ENCODE data around the gene CUX1. TPM values are rescaled to one million over a fixed set of nuclear protein-coding genes. Genes with fewer than 3 reads are reported as not detected.

Gene CUX1
- total and polyA plus RNA-seq, 2 of the 13 experiments (the other 11 are each of a cell fraction or from before 2014, with no cell fraction given), result 13.7 to 14.9 TPM

- TF ChIP-seq CREBL2 (CRISPR knock-in tag; IDR thresholded peaks at IDR 0.05; ENCODE audit: borderline replicate concordance) (no peak), SNAPC4 (CRISPR knock-in tag; IDR thresholded peaks at IDR 0.05) (no peak), SRF (IDR thresholded peaks at IDR 0.05; ENCODE audit: low read depth, low read length) (no peak), ZBTB7B (CRISPR knock-in tag; IDR thresholded peaks at IDR 0.05) (no peak; the same call in 1 of the 2 replicates), ZNF160 (CRISPR knock-in tag; IDR thresholded peaks at IDR 0.05) (no peak), IKZF5 (CRISPR knock-in tag; IDR thresholded peaks at IDR 0.05) (no peak; the same call in 1 of the 2 replicates), FLYWCH1 (CRISPR knock-in tag; IDR thresholded peaks at IDR 0.05) (no peak), ZNF468 (CRISPR knock-in tag; IDR thresholded peaks at IDR 0.05) (no peak), ZNF24 (IDR thresholded peaks at IDR 0.05) (no peak), HIVEP1 (CRISPR knock-in tag; IDR thresholded peaks at IDR 0.05) (no peak), RARA (CRISPR knock-in tag; IDR thresholded peaks at IDR 0.05) (peak; percentile 52; the same call in 1 of the 2 replicates), NBN (conservative IDR thresholded peaks at IDR 0.05) (no peak), REXO4 (CRISPR knock-in tag; IDR thresholded peaks at IDR 0.05; ENCODE audit: borderline replicate concordance) (no peak), ZGPAT (CRISPR knock-in tag; IDR thresholded peaks at IDR 0.05) (peak; percentile 87), TFE3 (CRISPR knock-in tag; IDR thresholded peaks at IDR 0.05) (peak; percentile 100), MTF1 (CRISPR knock-in tag; IDR thresholded peaks at IDR 0.05) (no peak), ZNF136 (CRISPR knock-in tag; IDR thresholded peaks at IDR 0.05; ENCODE audit: low read depth) (0 out of 2 replicates have a peak, but pooled peaks have one; percentile 26), YEATS4 (CRISPR knock-in tag; IDR thresholded peaks at IDR 0.05; ENCODE audit: borderline replicate concordance) (peak; percentile 66), SKIL (CRISPR knock-in tag; IDR thresholded peaks at IDR 0.05; ENCODE audit: borderline replicate concordance) (no peak)
Observed at GRCh38 chr7:102024769-102025391, 207.5 kb downstream of the CUX1 start (continued).
